ENCODE measurements around the gene SERPING1. TPM values are rescaled to one million over a fixed set of nuclear protein-coding genes. Genes with fewer than 3 reads are reported as not detected.

Gene SERPING1
- total RNA-seq = 100 to 1,000 TPM in 2 of 4 donors, 10 to 100 TPM in 2; 29.9 to 158 (median 93.1) TPM

DNA sequence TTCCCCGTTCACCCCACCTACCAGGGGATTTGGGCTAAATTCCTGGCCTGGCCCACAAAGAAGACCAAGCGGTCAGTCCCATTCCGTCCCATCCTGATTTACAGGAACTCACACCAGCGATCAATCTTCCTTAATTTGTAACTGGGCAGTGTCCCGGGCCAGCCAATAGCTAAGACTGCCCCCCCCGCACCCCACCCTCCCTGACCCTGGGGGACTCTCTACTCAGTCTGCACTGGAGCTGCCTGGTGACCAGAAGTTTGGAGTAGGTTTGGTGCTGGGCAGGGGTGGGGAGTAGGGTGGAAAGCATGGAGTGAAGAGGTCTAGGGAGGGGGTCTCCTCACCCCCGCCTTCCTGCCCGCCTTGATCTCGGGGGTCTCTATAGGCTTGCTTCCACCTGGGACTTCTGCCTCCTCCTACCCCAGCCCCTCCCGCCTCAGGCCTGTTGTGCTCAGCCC, at the start of gene SERPING1:
Gene SERPING1, plus strand, starts transcription at position 225 of the 455 bp plus-strand sequence. CDS start 586 bp downstream, outside the sequence.
- H3K27ac ChIP-seq = peak within 1 kb of the TSS; percentile 55 to 90 (median 84)
- peak within 1 kb of the TSS; percentile 20 to 58 (median 44) for H3K4me3 ChIP-seq
- H3K36me3 ChIP-seq = no peaks in the 10 kb centered on the region
- no peaks in the 10 kb centered on the region for H3K9me3 ChIP-seq
- H3K4me1 ChIP-seq = no peaks in the 10 kb centered on the region
- no peaks in the 10 kb centered on the region for H3K27me3 ChIP-seq
- DNase-seq = peak; percentile 22 to 70 (median 58)
- TF ChIP-seq POLR2A (IDR thresholded peaks at IDR 0.05) = no peak
- TF ChIP-seq, protein P1, sequence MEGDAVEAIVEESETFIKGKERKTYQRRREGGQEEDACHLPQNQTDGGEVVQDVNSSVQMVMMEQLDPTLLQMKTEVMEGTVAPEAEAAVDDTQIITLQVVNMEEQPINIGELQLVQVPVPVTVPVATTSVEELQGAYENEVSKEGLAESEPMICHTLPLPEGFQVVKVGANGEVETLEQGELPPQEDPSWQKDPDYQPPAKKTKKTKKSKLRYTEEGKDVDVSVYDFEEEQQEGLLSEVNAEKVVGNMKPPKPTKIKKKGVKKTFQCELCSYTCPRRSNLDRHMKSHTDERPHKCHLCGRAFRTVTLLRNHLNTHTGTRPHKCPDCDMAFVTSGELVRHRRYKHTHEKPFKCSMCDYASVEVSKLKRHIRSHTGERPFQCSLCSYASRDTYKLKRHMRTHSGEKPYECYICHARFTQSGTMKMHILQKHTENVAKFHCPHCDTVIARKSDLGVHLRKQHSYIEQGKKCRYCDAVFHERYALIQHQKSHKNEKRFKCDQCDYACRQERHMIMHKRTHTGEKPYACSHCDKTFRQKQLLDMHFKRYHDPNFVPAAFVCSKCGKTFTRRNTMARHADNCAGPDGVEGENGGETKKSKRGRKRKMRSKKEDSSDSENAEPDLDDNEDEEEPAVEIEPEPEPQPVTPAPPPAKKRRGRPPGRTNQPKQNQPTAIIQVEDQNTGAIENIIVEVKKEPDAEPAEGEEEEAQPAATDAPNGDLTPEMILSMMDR (IDR thresholded peaks at IDR 0.05) = no peak

DNA sequence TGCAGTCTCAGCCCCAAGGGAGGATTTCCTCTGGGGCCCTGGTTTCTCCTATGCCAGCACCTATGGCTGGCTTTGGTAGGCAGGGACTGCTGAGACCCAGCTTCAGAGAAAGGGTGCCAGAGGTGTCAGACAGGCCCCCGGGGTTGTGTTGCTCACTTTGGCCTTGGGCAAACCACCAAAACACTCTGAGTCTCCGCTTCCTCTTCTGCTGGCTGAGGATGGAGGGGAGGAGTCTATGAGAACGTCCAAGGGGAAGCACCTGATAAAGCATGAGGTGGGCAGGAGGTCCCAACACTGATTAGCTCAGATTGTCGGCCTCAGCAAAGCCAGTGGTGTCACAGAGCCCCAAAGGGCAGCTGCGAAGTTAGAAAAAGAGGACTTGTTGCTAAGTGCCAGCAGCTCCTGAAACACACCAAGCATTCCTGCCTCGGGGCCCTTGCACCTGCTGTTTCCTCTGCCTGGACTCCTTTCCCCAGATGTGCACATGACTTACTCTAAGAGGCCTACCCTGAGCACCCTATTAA, 49.6 kb upstream of the SERPING1 start:
- no peak for TF ChIP-seq POLR2A (IDR thresholded peaks at IDR 0.05)
- TF ChIP-seq, protein P1 (IDR thresholded peaks at IDR 0.05) = no peak
- peaks cover 0 to 8% (median 0%) of the 10 kb centered on the region in 4 donors for H3K4me1 ChIP-seq
- no peaks in the 10 kb centered on the region for H3K9me3 ChIP-seq
- H3K27me3 ChIP-seq = no peaks in the 10 kb centered on the region
- H3K36me3 ChIP-seq = peaks cover 0 to 35% (median 0%) of the 10 kb centered on the region in 3 donors
- H3K27ac ChIP-seq = peak overlapping the region in 2 of 4 donors; percentile 51 to 52
- DNase-seq = peak; percentile 41 to 60 (median 43)
- no peak overlapping the region for H3K4me3 ChIP-seq

DNA sequence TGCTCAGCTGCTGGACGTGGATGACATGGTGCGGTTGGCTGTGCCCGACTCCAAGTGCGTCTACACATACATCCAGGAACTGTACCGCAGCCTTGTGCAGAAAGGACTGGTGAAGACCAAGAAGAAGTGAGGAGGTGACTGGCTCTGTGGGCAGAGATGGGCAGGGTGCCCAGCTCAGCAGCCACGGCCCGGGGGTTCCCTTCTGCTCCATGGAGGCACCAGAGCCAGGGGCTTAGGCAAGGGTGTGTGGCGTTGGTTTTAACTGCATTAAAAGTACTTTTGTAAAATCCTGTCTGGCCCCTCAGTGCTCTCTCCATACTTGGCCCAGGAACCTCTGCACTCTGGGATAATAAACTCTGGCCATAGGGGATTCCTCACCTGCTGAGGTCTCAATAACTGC, 47.5 kb upstream of the SERPING1 start:
- Histone ChIP-seq H3K4me1 (peaks cover 0 to 8% (median 0%) of the 10 kb centered on the region in 4 donors), H3K9me3 (no peaks in the 10 kb centered on the region), H3K36me3 (peaks cover 0 to 56% (median 0%) of the 10 kb centered on the region in 3 donors), H3K4me3 (no peak overlapping the region), H3K27ac (no peak overlapping the region), H3K27me3 (no peaks in the 10 kb centered on the region)
- no peak for TF ChIP-seq POLR2A (IDR thresholded peaks at IDR 0.05)
- TF ChIP-seq, protein P1 (IDR thresholded peaks at IDR 0.05) = no peak
- peak in 1 of 3 donors; percentile 29 for DNase-seq

DNA sequence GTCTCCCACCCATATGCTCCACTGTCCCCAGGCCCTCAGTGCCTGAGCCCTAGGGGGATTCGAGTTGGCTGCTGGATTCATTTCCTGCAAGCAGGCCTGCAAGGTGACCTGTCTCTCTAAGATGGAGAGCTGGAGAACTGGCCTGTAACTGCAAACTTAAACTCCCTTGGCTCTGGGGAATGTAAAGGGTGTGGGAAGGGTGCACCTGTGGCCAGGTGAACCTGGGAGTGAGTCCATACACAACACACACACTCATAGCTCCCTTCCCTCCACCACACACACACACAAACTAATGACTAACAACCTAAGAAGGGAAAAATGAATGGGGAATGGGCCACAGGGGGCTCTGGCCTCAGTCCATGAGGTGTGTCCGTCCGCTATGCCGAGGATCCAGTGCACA, 45.5 kb upstream of the SERPING1 start:
- H3K27ac ChIP-seq = no peak overlapping the region
- H3K27me3 ChIP-seq = no peaks in the 10 kb centered on the region
- DNase-seq = no peak
- H3K4me1 ChIP-seq = peaks cover 0 to 8% (median 0%) of the 10 kb centered on the region in 4 donors
- H3K36me3 ChIP-seq = peaks cover 0 to 73% (median 0%) of the 10 kb centered on the region in 3 donors
- H3K4me3 ChIP-seq = no peak overlapping the region
- TF ChIP-seq POLR2A (IDR thresholded peaks at IDR 0.05) = no peak
- TF ChIP-seq, protein P1 (IDR thresholded peaks at IDR 0.05) = no peak
- no peaks in the 10 kb centered on the region for H3K9me3 ChIP-seq

DNA sequence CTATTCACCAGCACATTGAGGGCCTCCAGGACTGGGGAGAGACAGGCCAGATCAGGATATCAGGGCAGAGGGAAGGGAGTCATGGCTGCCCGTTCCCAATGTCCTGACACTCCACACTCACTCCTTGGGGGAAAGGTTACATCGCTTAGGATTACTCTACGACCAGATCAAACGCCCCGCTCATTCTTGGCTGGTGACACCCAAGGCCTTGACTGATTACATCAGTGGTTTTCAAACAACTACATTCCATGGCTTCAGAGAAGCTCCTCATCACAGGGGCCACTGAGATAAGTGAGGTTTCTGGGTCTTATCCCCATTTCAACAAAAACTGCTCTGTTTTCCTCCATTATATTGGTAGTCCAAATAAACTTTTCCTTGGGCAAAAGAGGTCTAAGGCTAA, 45.0 kb upstream of the SERPING1 start:
- peaks cover 0 to 77% (median 0%) of the 10 kb centered on the region in 3 donors for H3K36me3 ChIP-seq
- TF ChIP-seq, protein P1 (IDR thresholded peaks at IDR 0.05) = no peak
- no peak for TF ChIP-seq POLR2A (IDR thresholded peaks at IDR 0.05)
- H3K9me3 ChIP-seq = no peaks in the 10 kb centered on the region
- H3K27ac ChIP-seq = no peak overlapping the region
- DNase-seq = no peak
- no peak overlapping the region for H3K4me3 ChIP-seq
- peaks cover 0 to 3% (median 0%) of the 10 kb centered on the region in 4 donors for H3K4me1 ChIP-seq
- H3K27me3 ChIP-seq = no peaks in the 10 kb centered on the region
